HUDEP-2 (cell line): ENCODE results near the gene NEU3.

Source experiments
- DNase-seq, 76 experiments: peaks; one replicate each; lab custom pipeline; 2025; ENCODE audit not compliant: unreplicated experiment in 76 of 76; lab: John Stamatoyannopoulos, UW

Gene NEU3

GRCh38 chr11:74988541-74989259, at the start of gene NEU3:
TSS of gene NEU3 (plus strand) at chr11:74988933. CDS start at chr11:74989061, 128 bp downstream.
- DNase-seq, result peak in 73 of 76 experiments; percentile 31 to 86 (median 71)

- DNase-seq, result no peak
These were observed 47.2 kb upstream of the NEU3 start for GRCh38 chr11:74941492-74941891.

GRCh38 chr11:74942073-74942759, 46.5 kb upstream of the NEU3 start:
- no peak for DNase-seq

- DNase-seq, result peak in 5 of 76 experiments; percentile 12 to 65 (median 47)
These were observed 40.2 kb upstream of the NEU3 start for GRCh38 chr11:74948546-74948897.

GRCh38 chr11:74948898-74949752, 39.6 kb upstream of the NEU3 start, which contains the start of the genes SPCS2 and XRRA1:
TSS of gene SPCS2 (plus strand) at chr11:74949266. CDS start at chr11:74949286, 20 bp downstream.
TSS of gene XRRA1 (minus strand) at chr11:74949091. CDS start at chr11:74940878, 8,213 bp downstream.
- DNase-seq, result peak; percentile 47 to 98 (median 95)

GRCh38 chr11:74949753-74950137, 39.0 kb upstream of the NEU3 start:
- DNase-seq, result no peak

- no peak for DNase-seq
These were observed 38.3 kb upstream of the NEU3 start for GRCh38 chr11:74950374-74950969.

GRCh38 chr11:74951226-74951625, 37.5 kb upstream of the NEU3 start:
- DNase-seq, result no peak

GRCh38 chr11:74952752-74953151, 36.0 kb upstream of the NEU3 start:
- DNase-seq, result no peak

- no peak for DNase-seq
These were observed 35.3 kb upstream of the NEU3 start for GRCh38 chr11:74953451-74953850.

GRCh38 chr11:74954199-74954598, 34.5 kb upstream of the NEU3 start:
- DNase-seq, result no peak

GRCh38 chr11:74956397-74957015, 32.2 kb upstream of the NEU3 start:
- DNase-seq, result no peak

GRCh38 chr11:74957937-74958629, 30.6 kb upstream of the NEU3 start:
- DNase-seq, result no peak

- peak in 12 of 76 experiments; percentile 4 to 38 (median 10) for DNase-seq
These were observed 28.6 kb upstream of the NEU3 start for GRCh38 chr11:74960128-74960527.

- no peak for DNase-seq
These were observed 22.1 kb upstream of the NEU3 start for GRCh38 chr11:74966651-74967050.

GRCh38 chr11:74970852-74971395, 17.8 kb upstream of the NEU3 start:
- DNase-seq, result no peak

GRCh38 chr11:74971424-74971823, 17.3 kb upstream of the NEU3 start:
- DNase-seq, result no peak

GRCh38 chr11:74978041-74978440, 10.7 kb upstream of the NEU3 start:
- no peak for DNase-seq

GRCh38 chr11:74980634-74981033, 8.1 kb upstream of the NEU3 start:
- DNase-seq, result no peak
